DND-41 (cell line): ENCODE results near the gene KIF25.

Experiments used
- ATAC-seq: fragments of 200-7000 bp; cut with Tn5 transposase; 3 replicates; pipeline ENCODE4 v1.9.1; 2021; ENCODE audit warnings: low read depth; ENCODE audit not compliant: insufficient read depth
- DNase-seq: peaks from one replicate; pipeline ENCODE4 v3.0.0-alpha.2; 2020
- H2AFZ ChIP-seq: 2 replicates; pipeline ENCODE4 v1.6.0; 2012; ENCODE audit warnings: low read depth, low read length
- H3K27ac ChIP-seq: 2 replicates; pipeline ENCODE4 v1.5.1; 2012; ENCODE audit warnings: low read length, inconsistent platforms
- H3K27me3 ChIP-seq: fragments of 200-600 bp; sonication (generic); 2 replicates; pipeline ENCODE4 v1.6.0; 2012; ENCODE audit warnings: low read length, mild to moderate bottlenecking, inconsistent platforms; ENCODE audit not compliant: insufficient read depth, poor library complexity
- H3K36me3 ChIP-seq: 2 replicates; pipeline ENCODE4 v1.5.1; 2012; ENCODE audit warnings: low read length, inconsistent platforms; ENCODE audit not compliant: insufficient read depth
- H3K4me1 ChIP-seq: 2 replicates; pipeline ENCODE4 v1.5.1; 2012; ENCODE audit warnings: mild to moderate bottlenecking, low read length; ENCODE audit not compliant: insufficient read depth
- H3K4me2 ChIP-seq: 2 replicates; pipeline ENCODE4 v1.6.0; 2012; ENCODE audit warnings: mild to moderate bottlenecking, moderate library complexity, low read length, inconsistent platforms; ENCODE audit not compliant: insufficient read depth
- H3K4me3 ChIP-seq, 2 experiments: fragments of 200-600 bp in 1 of 2; shearing (Covaris generic) in 1 of 2; 2 replicates each; pipeline ENCODE4 v1.5.1; 2012 to 2016; ENCODE audit warnings: inconsistent platforms in 2 of 2, low read length in 2 of 2, mild to moderate bottlenecking in 2 of 2, low read depth in 1 of 2, moderate library complexity in 1 of 2
- H3K79me2 ChIP-seq: 2 replicates; pipeline ENCODE4 v1.6.0; 2012; ENCODE audit warnings: low read length, inconsistent platforms; ENCODE audit not compliant: insufficient read depth
- H3K9ac ChIP-seq: 2 replicates; pipeline ENCODE4 v1.6.0; 2012; ENCODE audit warnings: low read depth, mild to moderate bottlenecking, inconsistent platforms, low read length, moderate library complexity
- H3K9me3 ChIP-seq: 2 replicates; pipeline ENCODE4 v1.5.1; 2012; ENCODE audit warnings: low read length, moderate library complexity, mild to moderate bottlenecking, inconsistent platforms; ENCODE audit not compliant: insufficient read depth, severe bottlenecking
- H4K20me1 ChIP-seq: 2 replicates; pipeline ENCODE4 v1.6.0; 2012; ENCODE audit warnings: low read length; ENCODE audit not compliant: insufficient read depth
- CTCF ChIP-seq: IDR thresholded peaks from 2 replicates; pipeline ENCODE4 v1.5.1; 2012; ENCODE audit warnings: borderline replicate concordance, low read length, moderate library complexity, mild to moderate bottlenecking; ENCODE audit not compliant: poor library complexity, severe bottlenecking; ENCODE audit errors: extremely low read depth
- EZH2 ChIP-seq: IDR thresholded peaks from 3 replicates; pipeline ENCODE4 v1.6.1; 2012; ENCODE audit warnings: borderline replicate concordance, low read depth, mild to moderate bottlenecking, moderate library complexity, low read length, inconsistent platforms; ENCODE audit not compliant: severe bottlenecking

KIF25 gene

DNA sequence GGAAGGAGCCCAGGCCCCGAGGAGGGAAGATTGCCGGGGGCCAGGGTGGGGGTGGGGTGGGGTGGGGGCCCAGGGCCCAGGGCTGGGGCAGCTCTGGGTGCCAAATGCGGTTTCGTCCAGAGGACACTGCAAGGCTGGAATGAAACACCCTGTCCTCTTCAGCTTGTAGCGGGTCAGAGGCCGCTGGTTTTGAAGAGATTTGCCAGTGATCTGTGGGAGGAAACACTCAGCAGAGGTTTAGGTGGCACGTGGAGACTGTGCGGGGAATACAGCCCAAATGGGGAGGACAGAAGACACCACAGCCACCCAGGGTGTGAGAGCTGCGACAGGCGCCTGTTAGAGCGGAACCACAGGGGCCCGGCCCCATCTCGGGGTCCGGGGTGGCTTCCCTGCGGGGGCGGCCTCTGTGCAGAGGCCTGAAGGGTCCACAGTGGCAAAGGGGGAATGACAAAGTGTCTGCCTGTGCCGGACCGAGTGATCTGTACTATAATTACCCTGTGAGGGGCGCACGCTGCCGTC lies 52.3 kb downstream of the KIF25 start:
- Histone ChIP-seq H3K4me2 (no peak overlapping the region), H4K20me1 (no peaks in the 10 kb centered on the region), H2AFZ (no peak overlapping the region), H3K27ac (no peak overlapping the region), H3K79me2 (no peaks in the 10 kb centered on the region), H3K4me1 (no peaks in the 10 kb centered on the region), H3K27me3 (no peaks in the 10 kb centered on the region), H3K9ac (no peak overlapping the region), H3K36me3 (no peaks in the 10 kb centered on the region), H3K4me3 (no peak overlapping the region), H3K9me3 (peaks cover 17% of the 10 kb centered on the region)
- no peak for TF ChIP-seq EZH2
- no peak for TF ChIP-seq CTCF
- ATAC-seq: no peak
- DNase-seq: no peak

GRCh38 chr6:168050225-168050880 lies 52.9 kb downstream of the KIF25 start:
- Histone ChIP-seq H3K36me3 (no peaks in the 10 kb centered on the region), H3K4me3 (no peak overlapping the region), H3K27ac (no peak overlapping the region), H3K4me2 (no peak overlapping the region), H3K9ac (no peak overlapping the region), H3K27me3 (no peaks in the 10 kb centered on the region), H4K20me1 (no peaks in the 10 kb centered on the region), H3K79me2 (no peaks in the 10 kb centered on the region), H2AFZ (no peak overlapping the region), H3K4me1 (no peaks in the 10 kb centered on the region), H3K9me3 (peaks cover 20% of the 10 kb centered on the region)
- ATAC-seq (no peak), DNase-seq (no peak)
- TF ChIP-seq EZH2: no peak
- TF ChIP-seq CTCF: no peak

- no peak for DNase-seq
Measured at GRCh38 chr6:168050881-168051586, 53.6 kb downstream of the KIF25 start.

More at GRCh38 chr6:168050881-168051586, 53.6 kb downstream of the KIF25 start:
- Histone ChIP-seq H3K27me3 (no peaks in the 10 kb centered on the region), H3K4me1 (no peaks in the 10 kb centered on the region), H4K20me1 (no peaks in the 10 kb centered on the region), H3K27ac (no peak overlapping the region), H3K9me3 (peaks cover 15% of the 10 kb centered on the region), H3K79me2 (no peaks in the 10 kb centered on the region), H3K9ac (no peak overlapping the region), H2AFZ (no peak overlapping the region), H3K4me2 (no peak overlapping the region), H3K4me3 (no peak overlapping the region), H3K36me3 (no peaks in the 10 kb centered on the region)
- TF ChIP-seq CTCF (no peak), EZH2 (no peak)
- ATAC-seq: no peak
